ELR (cell line): Measurements from ENCODE around the gene CUBN.
A peak's percentile ranks its signal among the peaks of the same experiment; 100 is the strongest.
"Not testable (repeated sequence)": the region's sequence is repeated elsewhere in the genome, so short reads cannot be mapped to it uniquely, and the experiment has no call there.

Experiments
- DNase-seq: peaks from one replicate; pipeline ENCODE4 v3.0.0-alpha.2; 2015; ENCODE audit warnings: low read depth

CUBN gene

GRCh38 chr10:16870331-16870730 is 259.3 kb downstream of the CUBN start:
- peak; percentile 76 for DNase-seq

DNA sequence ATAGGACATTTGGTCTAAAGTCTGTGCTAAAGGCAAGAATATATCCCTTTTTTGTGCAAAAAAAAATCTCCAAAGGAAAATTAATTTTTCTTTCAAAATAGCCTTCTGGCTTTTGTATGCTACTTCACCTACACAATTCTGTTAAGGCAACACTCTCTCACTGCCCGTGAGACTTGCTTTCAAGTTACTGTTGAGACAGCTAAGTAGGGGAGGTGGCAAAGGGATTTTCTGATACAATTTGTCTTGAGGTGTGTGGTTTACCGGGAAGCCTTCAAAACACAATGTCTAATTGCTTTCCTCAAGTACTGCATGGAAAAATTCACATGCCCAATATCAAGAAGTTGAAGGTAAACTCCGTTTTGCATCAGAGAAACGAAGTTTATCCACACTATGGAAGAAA is 261.6 kb downstream of the CUBN start:
- DNase-seq: no peak

DNA sequence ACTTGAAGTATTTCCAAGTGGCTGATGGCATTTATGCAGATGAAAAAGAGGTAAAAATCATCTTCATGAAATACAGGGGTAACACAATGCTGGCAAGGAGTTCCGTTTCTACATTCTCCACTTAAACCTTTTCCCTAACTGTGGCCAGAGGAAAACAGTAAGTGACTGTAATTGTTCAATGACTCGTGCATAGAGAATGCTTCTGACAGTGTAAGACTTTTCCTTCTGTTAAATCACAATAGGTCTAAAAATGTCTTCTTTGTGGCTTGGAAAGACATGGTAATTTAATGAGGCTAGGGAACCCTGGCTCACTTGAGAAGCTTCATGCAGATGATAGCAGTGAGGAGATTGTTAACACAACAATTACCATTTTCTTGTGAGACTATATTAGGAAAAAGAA is 262.1 kb downstream of the CUBN start:
- peak; percentile 73 for DNase-seq

DNA sequence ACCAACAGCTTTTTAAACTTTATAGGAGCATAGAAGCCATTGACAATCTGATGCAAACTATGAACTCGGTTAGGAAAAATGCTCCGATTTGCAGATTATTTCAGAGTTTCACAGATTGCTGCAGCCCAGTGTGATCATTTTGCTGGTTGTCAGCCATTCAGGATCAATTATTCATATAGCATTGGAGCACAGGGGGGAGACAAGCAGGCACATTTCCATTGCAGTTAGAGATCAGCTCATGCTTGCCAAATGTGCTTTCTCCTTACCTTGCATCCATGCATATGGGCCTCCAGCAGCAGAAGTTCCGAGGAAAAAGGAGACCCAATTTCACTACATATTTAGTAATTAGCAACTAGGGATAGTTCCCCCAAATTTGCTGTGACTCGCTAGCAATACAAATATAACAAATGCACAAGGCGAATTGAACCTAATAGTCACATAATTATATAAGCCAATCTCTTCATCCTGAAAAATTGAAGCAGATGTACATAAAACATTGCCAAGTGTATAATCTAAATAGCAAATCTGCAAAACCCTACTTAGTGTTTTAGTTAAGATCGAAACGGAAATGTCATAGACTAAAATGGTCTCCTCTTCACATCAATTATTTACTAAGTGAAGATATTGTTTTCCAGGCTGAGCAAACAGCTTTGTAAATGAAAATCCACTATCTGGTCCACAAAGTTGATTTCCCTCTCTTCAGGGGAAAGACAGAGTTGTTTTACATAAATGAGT is 262.9 kb downstream of the CUBN start:
- DNase-seq: no peak

DNA sequence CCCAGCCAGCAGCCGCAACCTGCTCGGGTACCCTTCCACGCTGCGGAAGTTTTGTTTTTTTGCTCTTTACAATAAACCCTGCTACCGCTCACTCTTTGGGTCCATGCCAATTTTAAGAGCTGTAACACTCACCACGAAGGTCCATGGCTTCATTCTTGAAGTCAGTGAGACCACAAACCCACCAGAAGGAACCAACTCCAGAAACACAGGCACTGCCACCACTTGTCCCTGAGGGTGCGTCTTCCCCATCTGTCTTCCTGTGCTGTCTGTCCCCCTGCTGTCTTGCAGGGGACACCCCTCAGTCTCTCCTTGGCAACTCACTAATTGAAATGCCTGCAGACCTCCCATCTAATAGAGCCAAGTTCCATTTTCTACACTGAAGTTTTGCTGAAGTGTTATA is 263.8 kb downstream of the CUBN start:
- DNase-seq: no peak

DNA sequence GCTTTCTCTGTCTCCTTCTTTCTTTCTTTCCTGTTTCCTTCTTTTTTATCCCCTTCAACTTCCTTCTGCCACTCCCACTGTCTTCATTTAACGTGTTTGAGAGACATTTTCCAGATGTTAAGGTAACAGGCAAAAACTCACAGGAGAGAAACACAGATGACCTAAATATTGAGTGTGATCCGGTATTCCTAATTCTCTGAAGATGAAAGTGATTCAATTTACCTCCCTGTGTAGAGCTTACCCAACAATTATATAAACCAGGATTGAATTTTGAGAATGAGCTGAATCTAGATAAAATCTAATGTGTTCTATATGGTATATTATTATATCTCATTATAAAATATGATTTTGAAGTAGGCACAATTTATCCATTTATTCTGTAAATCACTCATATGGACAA is 265.8 kb downstream of the CUBN start:
- no peak for DNase-seq

GRCh38 chr10:16857419-16857818 is 272.2 kb downstream of the CUBN start:
- no peak for DNase-seq

- DNase-seq: no peak
Measured at GRCh38 chr10:16856567-16856966, 273.0 kb downstream of the CUBN start.

DNA sequence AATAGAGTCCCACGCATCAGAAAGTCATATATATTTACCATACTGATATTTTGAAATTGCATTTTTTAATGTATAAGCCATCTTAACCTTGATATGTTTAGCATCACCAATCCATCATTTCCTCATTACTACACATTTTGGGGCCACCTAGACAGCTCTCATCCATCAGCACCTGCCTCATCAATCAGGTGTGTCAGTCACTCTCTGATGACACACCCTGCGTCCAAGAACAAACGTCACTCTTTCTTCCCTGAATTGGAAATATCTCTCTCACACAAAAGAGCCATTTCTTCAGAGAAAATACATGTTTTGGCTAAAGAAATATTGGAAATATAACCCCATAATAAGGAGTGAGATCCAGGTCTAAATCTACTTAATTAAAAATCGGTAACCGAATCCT is 273.5 kb downstream of the CUBN start:
- no peak for DNase-seq

DNA sequence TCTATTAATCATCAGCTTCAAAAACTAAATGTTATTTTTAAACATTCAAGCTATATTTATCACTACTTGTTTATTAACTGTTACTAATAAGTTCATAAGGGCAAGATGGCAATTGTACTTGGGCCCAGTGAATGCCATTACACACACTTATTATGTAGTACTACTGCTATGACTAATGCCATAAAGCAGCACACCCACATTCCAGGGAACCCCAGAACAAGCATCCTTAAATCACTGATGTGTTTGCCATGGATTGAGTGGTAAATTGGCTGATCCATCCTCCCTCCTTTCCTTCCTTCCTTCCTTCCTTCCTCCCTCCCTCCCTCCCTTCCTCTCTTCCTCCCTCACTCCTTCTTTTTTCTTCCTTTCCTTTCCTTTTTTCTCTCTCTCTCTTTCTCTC is 275.0 kb downstream of the CUBN start:
- peak; percentile 66 for DNase-seq

- DNase-seq: no peak
Measured at GRCh38 chr10:16853809-16854208, 275.8 kb downstream of the CUBN start.

- peak; percentile 62 for DNase-seq
Measured at GRCh38 chr10:16853201-16853600, 276.4 kb downstream of the CUBN start.

DNA sequence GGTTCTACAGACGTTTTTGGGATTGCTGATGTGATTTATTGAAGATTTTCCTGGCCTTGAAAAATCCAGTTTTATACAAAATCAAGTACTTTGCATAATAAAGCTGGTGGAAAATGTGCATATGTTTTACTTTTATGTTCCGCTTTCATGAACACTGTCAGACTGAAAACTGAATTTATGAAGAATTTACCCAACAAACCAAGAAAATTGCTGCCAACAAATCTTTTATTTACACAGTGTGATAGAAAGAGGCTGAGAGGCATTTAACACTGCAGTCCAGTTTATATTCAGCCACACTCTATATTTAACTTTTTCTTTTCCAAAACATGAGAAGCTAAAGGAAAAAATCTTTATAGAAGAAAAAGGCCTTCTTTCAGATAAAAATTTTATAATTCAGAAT is 277.0 kb downstream of the CUBN start:
- no peak for DNase-seq

DNA sequence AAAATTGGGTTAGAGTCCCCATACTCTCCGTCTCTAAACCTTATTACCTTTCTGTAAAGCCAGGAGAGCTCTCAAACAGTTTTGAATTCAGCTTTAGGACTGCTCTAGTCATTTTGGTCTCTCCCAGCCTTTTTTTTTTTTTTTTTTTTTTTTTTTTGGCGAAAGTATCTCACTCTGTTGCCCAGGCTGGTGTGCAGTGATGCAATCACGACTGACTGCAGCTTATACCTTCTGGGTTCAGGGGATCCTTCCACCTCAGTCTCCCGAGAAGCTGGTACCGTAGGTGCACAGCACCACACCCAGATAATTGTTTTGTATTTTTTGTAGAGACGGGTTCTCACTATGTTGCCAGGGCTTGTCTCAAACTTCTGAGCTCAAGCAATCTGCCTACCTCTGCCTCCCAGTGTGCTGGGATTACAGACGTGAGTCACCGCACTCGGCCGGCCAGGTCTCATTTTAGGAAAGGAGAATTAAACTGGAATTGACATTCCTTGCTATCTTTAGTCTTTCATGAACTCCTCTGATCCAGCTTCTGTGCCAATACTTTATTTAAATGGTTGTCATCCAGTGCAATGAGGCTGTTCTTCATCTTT is 281.0 kb downstream of the CUBN start:
- DNase-seq: no peak

DNA sequence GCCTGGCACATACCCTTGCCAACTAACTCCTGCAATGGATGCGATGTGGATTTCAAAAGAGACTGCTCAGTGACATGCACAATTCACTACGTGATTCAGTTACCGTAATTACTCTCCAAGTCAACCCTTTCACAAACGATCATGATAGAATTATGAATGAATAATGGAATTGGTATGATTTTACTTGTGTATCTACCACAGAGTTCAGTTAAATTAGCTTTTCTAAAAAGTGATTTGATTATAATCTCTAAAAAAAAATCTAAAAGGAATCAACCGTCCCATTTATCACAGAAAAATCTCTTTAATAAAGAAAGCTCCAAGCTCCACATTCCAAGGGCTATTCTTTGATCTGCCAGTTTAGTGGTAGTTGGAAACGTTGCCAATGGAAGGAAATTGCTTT is 282.0 kb downstream of the CUBN start:
- no peak for DNase-seq

DNA sequence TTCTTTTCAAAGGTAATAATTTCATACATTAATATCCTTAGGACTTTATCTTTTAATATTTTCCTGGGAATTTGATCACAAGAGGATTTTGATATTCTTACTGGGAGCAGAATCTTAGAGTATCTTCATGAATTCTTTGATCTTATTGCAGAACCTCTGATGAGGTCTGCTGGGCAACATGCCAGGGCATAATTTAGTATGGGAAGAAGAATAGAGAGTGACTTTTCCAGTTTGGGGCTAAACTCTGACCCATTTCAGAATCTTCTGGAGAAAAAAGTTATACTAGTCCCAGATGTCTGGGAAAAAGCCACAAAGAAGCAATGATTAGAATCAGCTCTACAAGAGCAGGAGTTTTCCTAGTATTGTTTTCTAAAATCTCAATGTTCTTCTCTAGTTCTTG is 284.4 kb downstream of the CUBN start:
- no peak for DNase-seq

GRCh38 chr10:16843252-16843870 is 286.2 kb downstream of the CUBN start:
- DNase-seq: peak; percentile 93

DNA sequence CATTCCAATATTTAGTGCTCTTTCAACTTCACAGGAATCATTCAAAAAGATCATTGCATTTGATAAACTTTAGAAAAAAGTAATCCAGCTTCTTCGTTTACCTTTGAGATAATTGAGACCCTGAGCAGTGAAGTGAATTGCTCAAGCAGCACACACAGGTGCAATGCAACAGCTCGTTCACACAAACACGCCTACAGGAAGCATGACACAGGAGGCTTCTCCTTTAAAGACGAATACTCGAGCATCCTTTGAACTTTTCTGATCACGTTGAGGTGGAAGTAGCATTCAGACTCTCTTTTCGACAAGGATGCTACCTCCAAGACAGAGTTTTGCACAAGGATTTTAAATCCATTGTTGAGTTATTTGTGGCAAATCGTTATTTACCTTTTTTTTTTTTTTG is 294.4 kb downstream of the CUBN start:
- no peak for DNase-seq

DNA sequence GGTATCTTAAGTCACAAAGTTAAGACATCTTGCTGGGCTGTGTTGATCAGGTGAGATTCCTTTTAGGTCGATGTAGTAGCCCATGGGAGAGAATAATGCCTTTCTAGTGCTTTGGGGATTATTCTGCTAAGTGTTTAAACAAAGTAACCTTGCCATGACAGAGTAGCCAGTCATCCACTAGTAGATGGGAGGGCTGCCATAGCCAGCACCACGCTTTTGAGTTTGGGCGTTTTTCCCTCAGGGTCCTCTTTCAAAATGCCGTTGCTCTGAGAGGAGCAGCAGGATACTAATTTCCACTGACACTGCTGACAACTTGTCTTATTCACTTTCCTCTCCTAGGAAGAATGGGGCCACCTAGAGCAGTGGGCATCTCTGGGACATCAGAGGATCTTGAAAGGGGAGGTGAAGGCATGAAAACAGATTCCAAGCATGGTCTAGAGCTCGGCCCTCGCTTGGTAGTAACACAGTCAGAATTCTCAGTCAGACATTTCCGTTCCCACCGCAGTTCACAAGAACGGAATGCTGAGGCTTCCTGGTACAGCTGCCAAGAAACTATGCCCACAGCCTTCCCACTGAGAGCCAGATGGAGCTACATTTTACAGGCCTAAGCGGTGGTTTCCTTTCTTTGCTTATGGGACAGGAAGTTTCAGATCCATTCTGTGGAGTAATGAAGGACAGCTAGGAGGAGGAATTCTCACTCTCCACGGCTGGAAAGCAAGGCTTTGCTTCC is 297.1 kb downstream of the CUBN start:
- peak; percentile 96 for DNase-seq

GRCh38 chr10:16828701-16829175 is 300.9 kb downstream of the CUBN start:
- DNase-seq: peak; percentile 86

GRCh38 chr10:16828114-16828568 is 301.5 kb downstream of the CUBN start:
- DNase-seq: peak; percentile 92

DNA sequence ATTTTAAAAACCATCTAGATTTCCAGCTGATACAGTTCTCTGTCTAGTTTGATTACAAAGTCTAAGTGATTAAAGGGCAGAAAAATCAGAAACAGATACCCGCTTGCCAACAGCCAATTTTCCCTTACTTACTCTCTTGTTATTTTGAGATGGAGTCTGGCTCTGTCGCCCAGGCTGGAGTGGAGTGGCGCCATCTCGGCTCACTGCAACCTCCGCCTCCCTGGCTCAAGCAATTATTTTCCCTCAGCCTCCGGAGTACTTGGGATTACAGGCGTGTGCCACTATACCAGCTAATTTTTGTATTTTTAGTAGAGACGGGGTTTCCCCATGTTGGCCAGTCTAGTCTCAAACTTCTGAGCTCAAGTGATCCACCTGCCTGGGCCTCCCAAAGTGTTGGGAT is 302.1 kb downstream of the CUBN start:
- not testable (repeated sequence) for DNase-seq
